K562 (cell line): ENCODE results near the gene SAXO1. TPM values are rescaled to one million over a fixed set of nuclear protein-coding genes. Genes with fewer than 3 reads are reported as not detected.

Experiments used
- ATAC-seq: fragments of 200-7000 bp; cut with Tn5 transposase; 3 replicates; pipeline ENCODE4 v1.9.1; 2020; ENCODE audit warnings: moderate library complexity
- BruUV-seq: library from RNA; stranded (reverse); fragments of 400-500 nt; replicated peaks from 2 replicates; lab custom pipeline; 2021; lab: Mats Ljungman, UMichigan
- CTCF ChIA-PET: fragments of 300-600 bp; formaldehyde crosslinking; extraction: SDS; loops from one replicate; lab custom pipeline; 2021; ENCODE audit warnings: low intra/inter-chr PET ratio; lab: Yijun Ruan, JAX
- POLR2A ChIA-PET: fragments of 300-600, 350-650 bp; sonication (Branson Sonifier 250); formaldehyde crosslinking; extraction: SDS; loops from one replicate; lab custom pipeline; 2021; ENCODE audit warnings: antibody characterized with exemption, inconsistent platforms; lab: Yijun Ruan, JAX
- DNase-seq, 4 experiments: peaks; one replicate each; pipeline versions ENCODE4 v3.0.0 to v3.0.0-alpha.2; 2011 to 2018; ENCODE audit warnings: low spot score in 3 of 4, mixed read lengths in 3 of 4; ENCODE audit errors: extremely low read depth in 1 of 4
- FAIRE-seq: peaks from 2 replicates; lab custom pipeline; 2011; peaks lifted over from hg19 to GRCh38; lab: Jason Lieb, UNC
- H2AFZ ChIP-seq: 2 replicates; pipeline ENCODE4 v1.6.0; 2011; ENCODE audit warnings: low read depth, low read length, control low read depth, inconsistent platforms
- H3K27ac ChIP-seq: fragments of 200-600 bp; 3 replicates; pipeline ENCODE4 v1.8.0; 2011; ENCODE audit warnings: low read depth, mild to moderate bottlenecking, control low read depth, inconsistent platforms, low read length, moderate library complexity, mixed read lengths; ENCODE audit errors: extremely low read depth
- H3K27me3 ChIP-seq, 2 experiments: fragments of 300-600 bp in 1 of 2; 2 replicates in 1 of 2; 3 replicates in 1 of 2; pipeline versions ENCODE4 v1.6.0 to v1.8.0; 2011; ENCODE audit warnings: inconsistent platforms in 2 of 2, low read length in 2 of 2, mild to moderate bottlenecking in 1 of 2, mixed read lengths in 1 of 2, moderate library complexity in 1 of 2; ENCODE audit not compliant: control insufficient read depth in 2 of 2, insufficient read depth in 2 of 2
- H3K36me3 ChIP-seq: fragments of 300-600 bp; 3 replicates; pipeline ENCODE4 v1.8.0; 2011; ENCODE audit warnings: mild to moderate bottlenecking, low read length, inconsistent platforms; ENCODE audit not compliant: control insufficient read depth, insufficient read depth
- H3K4me1 ChIP-seq, 2 experiments: fragments of 200-600 bp in 1 of 2; replicated peaks in 1 of 2; 2 replicates in 1 of 2; 3 replicates in 1 of 2; pipeline versions ENCODE4 v1.5.1 to v1.8.0; 2011; ENCODE audit warnings: inconsistent platforms in 2 of 2, low read length in 2 of 2, mild to moderate bottlenecking in 1 of 2, mixed read lengths in 1 of 2, moderate library complexity in 1 of 2; ENCODE audit not compliant: control insufficient read depth in 2 of 2, insufficient read depth in 2 of 2
- H3K4me2 ChIP-seq: 2 replicates; pipeline ENCODE4 v1.6.1; 2011; ENCODE audit warnings: low read length, control low read depth, inconsistent platforms, mixed read lengths; ENCODE audit not compliant: insufficient read depth
- H3K4me3 ChIP-seq: fragments of 200-600 bp; sonication (generic), shearing (Covaris generic); 2 replicates; pipeline ENCODE4 v1.5.1; 2016; ENCODE audit warnings: control low read depth, inconsistent platforms
- H3K79me2 ChIP-seq: fragments of 200-600 bp; 3 replicates; pipeline ENCODE4 v1.8.0; 2011; ENCODE audit warnings: low read length, inconsistent platforms; ENCODE audit not compliant: control insufficient read depth, insufficient read depth
- H3K9ac ChIP-seq, 2 experiments: 2 replicates each; pipeline versions ENCODE4 v1.6.0 to v1.6.1; 2011; ENCODE audit warnings: low read depth in 2 of 2, low read length in 2 of 2, control low read depth in 1 of 2, inconsistent platforms in 1 of 2, mild to moderate bottlenecking in 1 of 2, mixed read lengths in 1 of 2; ENCODE audit not compliant: insufficient read depth in 1 of 2
- H3K9me1 ChIP-seq: one replicate; pipeline ENCODE4 v1.6.0; 2011; ENCODE audit warnings: inconsistent platforms, mild to moderate bottlenecking, low read length, moderate library complexity; ENCODE audit not compliant: control insufficient read depth, insufficient read depth
- H3K9me3 ChIP-seq: replicated peaks from 2 replicates; pipeline ENCODE4 v1.5.1; 2011; ENCODE audit warnings: low read depth, low read length, inconsistent platforms; ENCODE audit not compliant: control insufficient read depth, insufficient read depth
- H4K20me1 ChIP-seq: replicated peaks from 2 replicates; pipeline ENCODE4 v1.6.1; 2011; ENCODE audit warnings: low read length, inconsistent platforms, mixed read lengths; ENCODE audit not compliant: control insufficient read depth, insufficient read depth
- CBX8 ChIP-seq: fragments of 200-600 bp; sonication (generic); IDR thresholded peaks from 2 replicates; pipeline ENCODE4 v1.6.1; 2012; ENCODE audit warnings: borderline replicate concordance, mixed run types, low read depth, mild to moderate bottlenecking, moderate library complexity, mixed read lengths, low read length, control low read depth, inconsistent platforms; ENCODE audit not compliant: poor library complexity, severe bottlenecking; ENCODE audit errors: extremely low read depth
- ETV6 ChIP-seq, 3 experiments: fragments of 150-350 bp in 1 of 3; sonication (generic) in 1 of 3; formaldehyde crosslinking in 1 of 3; IDR thresholded peaks; 2 replicates each; pipeline versions ENCODE4 v1.6.1 to v1.8.0; 2014 to 2022; ENCODE audit warnings: borderline replicate concordance in 2 of 3, low read depth in 2 of 3, antibody characterized with exemption in 1 of 3, low read length in 1 of 3, mild to moderate bottlenecking in 1 of 3, missing genetic modification reagents in 1 of 3
- NFE2 ChIP-seq: IDR thresholded peaks from 2 replicates; pipeline ENCODE4 v1.6.1; 2014; ENCODE audit warnings: antibody characterized with exemption, low read depth
- TFAP4 ChIP-seq: sonication (generic); formaldehyde crosslinking; IDR thresholded peaks from 2 replicates; pipeline ENCODE4 v1.8.0; 2022; ENCODE audit warnings: missing genetic modification reagents, mild to moderate bottlenecking, moderate library complexity, borderline replicate concordance
- WGBS: fragments of 100-300 bp; shearing (Covaris generic); methylation state at CpG from one replicate; pipeline ENCODE4 v1.1.6; 2016; ENCODE audit warnings: low coverage, mixed read lengths; ENCODE audit not compliant: insufficient coverage; ENCODE audit errors: missing lambda C conversion rate; 5-methylcytosine and 5-hydroxymethylcytosine counted together
- in situ Hi-C: fragments of 300-500 bp; cut with MboI; formaldehyde crosslinking; loops from 4 replicates; pipeline ENCODE4 v1.15.0; 2018; ENCODE audit warnings: inconsistent platforms, mixed read lengths
- intact Hi-C: fragments of 100-400 bp; cut with micrococcal nuclease; formaldehyde crosslinking; loops from 2 replicates; pipeline ENCODE4 v1.14.2; 2022
- polyA plus RNA-seq, 8 experiments: library from polyadenylated mRNA; depleted of rRNA in 4 of 8; stranded (reverse) in 5 of 8; unstranded in 3 of 8; fragments of >200 nt; fragmentation: Nextera tagmentation in 2 of 8; fragmentation: Illumina TruSeq in 1 of 8; extraction: Ambion mirVana in 2 of 8; extraction: Trizol in 1 of 8; gene quantifications; 2 replicates each; pipeline versions ENCODE4 v1.2.1 to v1.2.3, GENCODE V29; 2011 to 2014; ENCODE audit warnings: inconsistent platforms in 1 of 8, missing spikeins in 1 of 8
- total RNA-seq, 7 experiments: library from RNA; depleted of rRNA in 6 of 7; stranded (reverse); fragments of >200 nt in 6 of 7; fragmentation: Illumina TruSeq in 2 of 7; extraction: Trizol in 2 of 7; gene quantifications; 2 replicates each; pipeline versions ENCODE4 v1.2.1 to v1.2.3, GENCODE V29; 2011 to 2021; ENCODE audit warnings: low replicate concordance in 1 of 7
- TF ChIP-seq, protein P1 (sequence below): fragments of 250-450 bp; sonication (Bioruptor Pico); IDR thresholded peaks from 2 replicates; pipeline ENCODE4 v1.8.0; 2022; ENCODE audit warnings: inconsistent platforms, mild to moderate bottlenecking, moderate library complexity, borderline replicate concordance
- TF ChIP-seq, protein P2 (sequence below): fragments of 250-450 bp; sonication (Bioruptor Pico); IDR thresholded peaks from 2 replicates; pipeline ENCODE4 v1.4.0; 2020
- TF ChIP-seq, protein P3 (sequence below): fragments of 200-800 bp; sonication (Bioruptor generic); IDR thresholded peaks from 2 replicates; pipeline ENCODE4 v1.6.1; 2016; ENCODE audit warnings: missing genetic modification characterization, missing compliant biosample characterization

The SAXO1 gene
- total and polyA plus RNA-seq, 9 of the 15 experiments (the other 6 are each of a cell fraction or from before 2014, with no cell fraction given), result 0.04 TPM; not detected in 8

GRCh38 chr9:18923167-18923566 lies 109.8 kb downstream of the SAXO1 start:
- Histone ChIP-seq H4K20me1 (no peaks in the 10 kb centered on the region), H3K4me2 (no peak overlapping the region), H3K4me1 (no peaks in the 10 kb centered on the region), H3K27me3 (no peaks in the 10 kb centered on the region), H2AFZ (no peak overlapping the region), H3K9me1 (no peaks in the 10 kb centered on the region), H3K79me2 (no peaks in the 10 kb centered on the region), H3K27ac (no peak overlapping the region), H3K9me3 (no peaks in the 10 kb centered on the region), H3K9ac (no peak overlapping the region), H3K36me3 (no peaks in the 10 kb centered on the region), H3K4me3 (no peak overlapping the region)
- intact Hi-C loops, result no loop called here
- ATAC-seq (no peak), DNase-seq (no peak), FAIRE-seq (no peak)
- BruUV-seq, result no TSS peak
- ChIA-PET POLR2A (no interaction called here), CTCF (no interaction called here)
- WGBS, result 4% methylated on average over 2 of the region's 2 CpGs
- in situ Hi-C loops, result no loop called here
- TF ChIP-seq TFAP4 (CRISPR knock-in tag) (no peak), ETV6 (IDR thresholded peaks at IDR 0.05; ENCODE audit: borderline replicate concordance in 1 of 2, low read depth in 2 of 2, low read length in 1 of 2) (no peak), ETV6 (CRISPR knock-in tag; IDR thresholded peaks at IDR 0.05; ENCODE audit: borderline replicate concordance) (no peak), NFE2 (no peak), CBX8 (no peak)
- TF ChIP-seq, protein P1, sequence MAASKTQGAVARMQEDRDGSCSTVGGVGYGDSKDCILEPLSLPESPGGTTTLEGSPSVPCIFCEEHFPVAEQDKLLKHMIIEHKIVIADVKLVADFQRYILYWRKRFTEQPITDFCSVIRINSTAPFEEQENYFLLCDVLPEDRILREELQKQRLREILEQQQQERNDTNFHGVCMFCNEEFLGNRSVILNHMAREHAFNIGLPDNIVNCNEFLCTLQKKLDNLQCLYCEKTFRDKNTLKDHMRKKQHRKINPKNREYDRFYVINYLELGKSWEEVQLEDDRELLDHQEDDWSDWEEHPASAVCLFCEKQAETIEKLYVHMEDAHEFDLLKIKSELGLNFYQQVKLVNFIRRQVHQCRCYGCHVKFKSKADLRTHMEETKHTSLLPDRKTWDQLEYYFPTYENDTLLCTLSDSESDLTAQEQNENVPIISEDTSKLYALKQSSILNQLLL (CRISPR knock-in tag), result no peak
- TF ChIP-seq, protein P2, sequence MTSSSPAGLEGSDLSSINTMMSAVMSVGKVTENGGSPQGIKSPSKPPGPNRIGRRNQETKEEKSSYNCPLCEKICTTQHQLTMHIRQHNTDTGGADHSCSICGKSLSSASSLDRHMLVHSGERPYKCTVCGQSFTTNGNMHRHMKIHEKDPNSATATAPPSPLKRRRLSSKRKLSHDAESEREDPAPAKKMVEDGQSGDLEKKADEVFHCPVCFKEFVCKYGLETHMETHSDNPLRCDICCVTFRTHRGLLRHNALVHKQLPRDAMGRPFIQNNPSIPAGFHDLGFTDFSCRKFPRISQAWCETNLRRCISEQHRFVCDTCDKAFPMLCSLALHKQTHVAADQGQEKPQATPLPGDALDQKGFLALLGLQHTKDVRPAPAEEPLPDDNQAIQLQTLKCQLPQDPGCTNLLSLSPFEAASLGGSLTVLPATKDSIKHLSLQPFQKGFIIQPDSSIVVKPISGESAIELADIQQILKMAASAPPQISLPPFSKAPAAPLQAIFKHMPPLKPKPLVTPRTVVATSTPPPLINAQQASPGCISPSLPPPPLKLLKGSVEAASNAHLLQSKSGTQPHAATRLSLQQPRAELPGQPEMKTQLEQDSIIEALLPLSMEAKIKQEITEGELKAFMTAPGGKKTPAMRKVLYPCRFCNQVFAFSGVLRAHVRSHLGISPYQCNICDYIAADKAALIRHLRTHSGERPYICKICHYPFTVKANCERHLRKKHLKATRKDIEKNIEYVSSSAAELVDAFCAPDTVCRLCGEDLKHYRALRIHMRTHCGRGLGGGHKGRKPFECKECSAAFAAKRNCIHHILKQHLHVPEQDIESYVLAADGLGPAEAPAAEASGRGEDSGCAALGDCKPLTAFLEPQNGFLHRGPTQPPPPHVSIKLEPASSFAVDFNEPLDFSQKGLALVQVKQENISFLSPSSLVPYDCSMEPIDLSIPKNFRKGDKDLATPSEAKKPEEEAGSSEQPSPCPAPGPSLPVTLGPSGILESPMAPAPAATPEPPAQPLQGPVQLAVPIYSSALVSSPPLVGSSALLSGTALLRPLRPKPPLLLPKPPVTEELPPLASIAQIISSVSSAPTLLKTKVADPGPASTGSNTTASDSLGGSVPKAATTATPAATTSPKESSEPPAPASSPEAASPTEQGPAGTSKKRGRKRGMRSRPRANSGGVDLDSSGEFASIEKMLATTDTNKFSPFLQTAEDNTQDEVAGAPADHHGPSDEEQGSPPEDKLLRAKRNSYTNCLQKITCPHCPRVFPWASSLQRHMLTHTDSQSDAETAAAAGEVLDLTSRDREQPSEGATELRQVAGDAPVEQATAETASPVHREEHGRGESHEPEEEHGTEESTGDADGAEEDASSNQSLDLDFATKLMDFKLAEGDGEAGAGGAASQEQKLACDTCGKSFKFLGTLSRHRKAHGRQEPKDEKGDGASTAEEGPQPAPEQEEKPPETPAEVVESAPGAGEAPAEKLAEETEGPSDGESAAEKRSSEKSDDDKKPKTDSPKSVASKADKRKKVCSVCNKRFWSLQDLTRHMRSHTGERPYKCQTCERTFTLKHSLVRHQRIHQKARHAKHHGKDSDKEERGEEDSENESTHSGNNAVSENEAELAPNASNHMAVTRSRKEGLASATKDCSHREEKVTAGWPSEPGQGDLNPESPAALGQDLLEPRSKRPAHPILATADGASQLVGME (CRISPR knock-in tag), result no peak
- TF ChIP-seq, protein P3, sequence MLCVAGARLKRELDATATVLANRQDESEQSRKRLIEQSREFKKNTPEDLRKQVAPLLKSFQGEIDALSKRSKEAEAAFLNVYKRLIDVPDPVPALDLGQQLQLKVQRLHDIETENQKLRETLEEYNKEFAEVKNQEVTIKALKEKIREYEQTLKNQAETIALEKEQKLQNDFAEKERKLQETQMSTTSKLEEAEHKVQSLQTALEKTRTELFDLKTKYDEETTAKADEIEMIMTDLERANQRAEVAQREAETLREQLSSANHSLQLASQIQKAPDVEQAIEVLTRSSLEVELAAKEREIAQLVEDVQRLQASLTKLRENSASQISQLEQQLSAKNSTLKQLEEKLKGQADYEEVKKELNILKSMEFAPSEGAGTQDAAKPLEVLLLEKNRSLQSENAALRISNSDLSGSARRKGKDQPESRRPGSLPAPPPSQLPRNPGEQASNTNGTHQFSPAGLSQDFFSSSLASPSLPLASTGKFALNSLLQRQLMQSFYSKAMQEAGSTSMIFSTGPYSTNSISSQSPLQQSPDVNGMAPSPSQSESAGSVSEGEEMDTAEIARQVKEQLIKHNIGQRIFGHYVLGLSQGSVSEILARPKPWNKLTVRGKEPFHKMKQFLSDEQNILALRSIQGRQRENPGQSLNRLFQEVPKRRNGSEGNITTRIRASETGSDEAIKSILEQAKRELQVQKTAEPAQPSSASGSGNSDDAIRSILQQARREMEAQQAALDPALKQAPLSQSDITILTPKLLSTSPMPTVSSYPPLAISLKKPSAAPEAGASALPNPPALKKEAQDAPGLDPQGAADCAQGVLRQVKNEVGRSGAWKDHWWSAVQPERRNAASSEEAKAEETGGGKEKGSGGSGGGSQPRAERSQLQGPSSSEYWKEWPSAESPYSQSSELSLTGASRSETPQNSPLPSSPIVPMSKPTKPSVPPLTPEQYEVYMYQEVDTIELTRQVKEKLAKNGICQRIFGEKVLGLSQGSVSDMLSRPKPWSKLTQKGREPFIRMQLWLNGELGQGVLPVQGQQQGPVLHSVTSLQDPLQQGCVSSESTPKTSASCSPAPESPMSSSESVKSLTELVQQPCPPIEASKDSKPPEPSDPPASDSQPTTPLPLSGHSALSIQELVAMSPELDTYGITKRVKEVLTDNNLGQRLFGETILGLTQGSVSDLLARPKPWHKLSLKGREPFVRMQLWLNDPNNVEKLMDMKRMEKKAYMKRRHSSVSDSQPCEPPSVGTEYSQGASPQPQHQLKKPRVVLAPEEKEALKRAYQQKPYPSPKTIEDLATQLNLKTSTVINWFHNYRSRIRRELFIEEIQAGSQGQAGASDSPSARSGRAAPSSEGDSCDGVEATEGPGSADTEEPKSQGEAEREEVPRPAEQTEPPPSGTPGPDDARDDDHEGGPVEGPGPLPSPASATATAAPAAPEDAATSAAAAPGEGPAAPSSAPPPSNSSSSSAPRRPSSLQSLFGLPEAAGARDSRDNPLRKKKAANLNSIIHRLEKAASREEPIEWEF (CRISPR knock-in tag), result no peak
